IMR-90 (cell line): ENCODE results near the gene KIDINS220. TPM values are rescaled to one million over a fixed set of nuclear protein-coding genes. Genes with fewer than 3 reads are reported as not detected.

Experiments used
- ATAC-seq: fragments of 200-7000 bp; cut with Tn5 transposase; 2 replicates; pipeline ENCODE4 v1.9.1; 2020; ENCODE audit warnings: low read depth, mild to moderate bottlenecking, moderate library complexity
- BruUV-seq: library from RNA; stranded (reverse); fragments of 400-500 nt; replicated peaks from 2 replicates; lab custom pipeline; 2021; lab: Mats Ljungman, UMichigan
- CTCF ChIA-PET: fragments of 300-600 bp; formaldehyde crosslinking; extraction: SDS; loops from one replicate; lab custom pipeline; 2021; ENCODE audit warnings: antibody characterized with exemption; lab: Yijun Ruan, JAX
- POLR2A ChIA-PET: fragments of 300-600 bp; sonication (Branson Sonifier 250); formaldehyde crosslinking; loops from one replicate; lab custom pipeline; 2022; ENCODE audit warnings: antibody characterized with exemption; ENCODE audit not compliant: unreplicated experiment; lab: Charles Lee
- DNase-seq: peaks from one replicate; pipeline ENCODE4 v3.0.0; 2013
- H2AFZ ChIP-seq: replicated peaks from 2 replicates; pipeline ENCODE3; 2013; ENCODE audit warnings: low read length, mild to moderate bottlenecking; ENCODE audit not compliant: poor library complexity
- H2AK5ac ChIP-seq: 2 replicates; pipeline ENCODE4 v1.6.1; 2013; ENCODE audit warnings: low read depth, low read length, inconsistent platforms
- H2AK9ac ChIP-seq: replicated peaks from 2 replicates; pipeline ENCODE3; 2013; ENCODE audit warnings: mild to moderate bottlenecking, low read depth, low read length, moderate library complexity; ENCODE audit not compliant: poor library complexity
- H2BK120ac ChIP-seq: 2 replicates; pipeline ENCODE4 v1.6.1; 2013; ENCODE audit warnings: low read depth, low read length, inconsistent platforms
- H2BK15ac ChIP-seq: 3 replicates; pipeline ENCODE4 v1.6.1; 2013; ENCODE audit warnings: low read depth, low read length, inconsistent platforms
- H2BK20ac ChIP-seq: 2 replicates; pipeline ENCODE4 v1.6.1; 2013; ENCODE audit warnings: low read depth, mild to moderate bottlenecking, inconsistent platforms, low read length, moderate library complexity
- H2BK5ac ChIP-seq: 2 replicates; pipeline ENCODE4 v1.6.1; 2013; ENCODE audit warnings: mild to moderate bottlenecking, low read depth, low read length, inconsistent platforms; ENCODE audit not compliant: poor library complexity, severe bottlenecking
- H3K14ac ChIP-seq: replicated peaks from 2 replicates; pipeline ENCODE4 v1.6.1; 2013; ENCODE audit warnings: low read depth, low read length, inconsistent platforms
- H3K18ac ChIP-seq: 2 replicates; pipeline ENCODE4 v1.6.1; 2013; ENCODE audit warnings: low read depth, low read length, control low read depth
- H3K23ac ChIP-seq: 2 replicates; pipeline ENCODE4 v1.6.1; 2013; ENCODE audit warnings: low read depth, low read length, inconsistent platforms
- H3K27ac ChIP-seq: 2 replicates; pipeline ENCODE4 v1.5.1; 2013; ENCODE audit warnings: mild to moderate bottlenecking, control low read depth, low read length; ENCODE audit not compliant: insufficient read depth
- H3K27me3 ChIP-seq: 2 replicates; pipeline ENCODE4 v1.6.1; 2013; ENCODE audit warnings: low read length; ENCODE audit not compliant: control insufficient read depth, insufficient read depth
- H3K36me3 ChIP-seq: 2 replicates; pipeline ENCODE4 v1.6.1; 2013; ENCODE audit warnings: low read length, mixed read lengths; ENCODE audit not compliant: control insufficient read depth, insufficient read depth
- H3K4ac ChIP-seq: 2 replicates; pipeline ENCODE4 v1.6.1; 2013; ENCODE audit warnings: low read depth, low read length, inconsistent platforms
- H3K4me1 ChIP-seq: 2 replicates; pipeline ENCODE4 v1.6.1; 2013; ENCODE audit warnings: low read length, mixed read lengths; ENCODE audit not compliant: control insufficient read depth, insufficient read depth
- H3K4me2 ChIP-seq: 2 replicates; pipeline ENCODE4 v1.6.1; 2013; ENCODE audit warnings: low read depth, mild to moderate bottlenecking, control low read depth, low read length, moderate library complexity
- H3K4me3 ChIP-seq: 2 replicates; pipeline ENCODE4 v1.5.1; 2013; ENCODE audit warnings: low read depth, mild to moderate bottlenecking, control low read depth, low read length, moderate library complexity; ENCODE audit not compliant: insufficient read depth
- H3K56ac ChIP-seq: 2 replicates; pipeline ENCODE4 v1.6.1; 2013; ENCODE audit warnings: low read length, inconsistent platforms; ENCODE audit not compliant: insufficient read depth; ENCODE audit errors: extremely low read depth
- H3K79me1 ChIP-seq, 2 experiments: 2 replicates each; pipeline ENCODE4 v1.6.1; 2013; ENCODE audit warnings: low read length in 2 of 2, inconsistent platforms in 1 of 2, low read depth in 1 of 2
- H3K9ac ChIP-seq: 2 replicates; pipeline ENCODE4 v1.6.1; 2013; ENCODE audit warnings: low read depth, low read length, control low read depth
- H3K9me1 ChIP-seq: 2 replicates; pipeline ENCODE4 v1.6.1; 2013; ENCODE audit warnings: low read length, inconsistent platforms; ENCODE audit not compliant: insufficient read depth
- H3K9me3 ChIP-seq: 2 replicates; pipeline ENCODE4 v1.6.1; 2013; ENCODE audit warnings: low read length; ENCODE audit not compliant: control insufficient read depth, insufficient read depth
- H4K20me1 ChIP-seq: 2 replicates; pipeline ENCODE4 v1.6.1; 2013; ENCODE audit warnings: low read length, inconsistent platforms; ENCODE audit not compliant: insufficient read depth
- H4K5ac ChIP-seq: 2 replicates; pipeline ENCODE4 v1.6.1; 2013; ENCODE audit warnings: mild to moderate bottlenecking, low read depth, low read length, control low read depth
- H4K8ac ChIP-seq, 2 experiments: 2 replicates each; pipeline ENCODE4 v1.6.1; 2013; ENCODE audit warnings: low read depth in 2 of 2, low read length in 2 of 2, control low read depth in 1 of 2, inconsistent platforms in 1 of 2
- H4K91ac ChIP-seq: 2 replicates; pipeline ENCODE4 v1.6.1; 2013; ENCODE audit warnings: low read depth, low read length, inconsistent platforms; ENCODE audit not compliant: insufficient read depth
- BHLHE40 ChIP-seq: fragments of 150-350 bp; IDR thresholded peaks from 2 replicates; pipeline ENCODE4 v1.6.1; 2016; ENCODE audit warnings: mild to moderate bottlenecking, low read depth, low read length
- CEBPB ChIP-seq: IDR thresholded peaks from 2 replicates; pipeline ENCODE4 v1.6.1; 2012; ENCODE audit warnings: low read depth, low read length, improper control_type of control experiment
- CHD1 ChIP-seq: IDR thresholded peaks from 2 replicates; pipeline ENCODE4 v1.6.1; 2012; ENCODE audit warnings: low read depth, low read length, improper control_type of control experiment
- CTCF ChIP-seq: conservative IDR thresholded peaks from 2 replicates; pipeline ENCODE4 v1.5.1; 2012; ENCODE audit warnings: mild to moderate bottlenecking, low read depth, low read length, improper control_type of control experiment
- ELK1 ChIP-seq: fragments of 150-350 bp; IDR thresholded peaks from 2 replicates; pipeline ENCODE4 v1.6.1; 2016; ENCODE audit warnings: low read depth, mild to moderate bottlenecking, low read length, moderate library complexity, borderline replicate concordance
- FOS ChIP-seq: fragments of 150-350 bp; IDR thresholded peaks from 2 replicates; pipeline ENCODE4 v1.6.1; 2016; ENCODE audit warnings: low read depth, low read length
- MAFK ChIP-seq: IDR thresholded peaks from 2 replicates; pipeline ENCODE4 v1.6.1; 2012; ENCODE audit warnings: low read depth, low read length, improper control_type of control experiment
- MAZ ChIP-seq: IDR thresholded peaks from 2 replicates; pipeline ENCODE4 v1.6.1; 2012; ENCODE audit warnings: low read depth, mild to moderate bottlenecking, low read length, improper control_type of control experiment, moderate library complexity, borderline replicate concordance
- MXI1 ChIP-seq: IDR thresholded peaks from 2 replicates; pipeline ENCODE4 v1.6.1; 2012; ENCODE audit warnings: low read depth, mild to moderate bottlenecking, low read length, moderate library complexity, borderline replicate concordance
- NFE2L2 ChIP-seq: fragments of 150-350 bp; IDR thresholded peaks from 2 replicates; pipeline ENCODE4 v1.6.1; 2016; ENCODE audit warnings: low read depth, mild to moderate bottlenecking, low read length
- POLR2A ChIP-seq: IDR thresholded peaks from 2 replicates; pipeline ENCODE4 v1.6.1; 2012; ENCODE audit warnings: mild to moderate bottlenecking, low read depth, low read length
- RAD21 ChIP-seq: IDR thresholded peaks from 2 replicates; pipeline ENCODE4 v1.6.1; 2012; ENCODE audit warnings: low read length, improper control_type of control experiment
- RCOR1 ChIP-seq: IDR thresholded peaks from 2 replicates; pipeline ENCODE4 v1.6.1; 2012; ENCODE audit warnings: mild to moderate bottlenecking, low read length, improper control_type of control experiment; ENCODE audit not compliant: insufficient replicate concordance
- RFX5 ChIP-seq: IDR thresholded peaks from 2 replicates; pipeline ENCODE4 v1.8.0; 2012; ENCODE audit warnings: low read depth, mild to moderate bottlenecking, low read length, moderate library complexity
- SMC3 ChIP-seq: fragments of 150-350 bp; IDR thresholded peaks from 2 replicates; pipeline ENCODE4 v1.6.1; 2016; ENCODE audit warnings: low read depth, mild to moderate bottlenecking, antibody characterized with exemption, low read length, moderate library complexity
- USF2 ChIP-seq: fragments of 150-350 bp; IDR thresholded peaks from 2 replicates; pipeline ENCODE4 v1.6.1; 2017; ENCODE audit warnings: mild to moderate bottlenecking, antibody characterized with exemption, low read length, low read depth
- WGBS, 2 experiments: methylation state at CpG; one replicate each; pipeline versions ENCODE4 v1.1.5 to v1.1.7; 2013; ENCODE audit warnings: missing lambda C conversion rate in 2 of 2; ENCODE audit not compliant: insufficient read length in 1 of 2; ENCODE audit errors: extremely low coverage in 2 of 2; 5-methylcytosine and 5-hydroxymethylcytosine counted together
- dilution Hi-C: fragments of 300-500 bp; cut with HindIII; formaldehyde crosslinking; loops from one replicate; pipeline ENCODE4 v1.14.3; 2018; ENCODE audit warnings: low sequenced_read_pairs; ENCODE audit not compliant: unreplicated experiment
- in situ Hi-C: fragments of 300-500 bp; cut with MboI; formaldehyde crosslinking; loops from 3 replicates; pipeline ENCODE4 v1.14.3; 2019; ENCODE audit warnings: low sequenced_read_pairs, inconsistent platforms, mixed read lengths
- intact Hi-C: fragments of 100-400 bp; cut with micrococcal nuclease; formaldehyde crosslinking; loops from 2 replicates; pipeline ENCODE4 v1.10.0; 2022
- polyA plus RNA-seq, 3 experiments: library from polyadenylated mRNA; depleted of rRNA; stranded (reverse); fragments of >200 nt; gene quantifications; 2 replicates each; pipeline ENCODE4 v1.2.3, GENCODE V29; 2012; ENCODE audit warnings: low replicate concordance in 1 of 3
- total RNA-seq: library from RNA; depleted of rRNA; stranded (reverse); fragments of >200 nt; gene quantifications from 2 replicates; pipeline ENCODE4 v1.2.3, GENCODE V29; 2012

KIDINS220 gene
- total and polyA plus RNA-seq, 2 of the 4 experiments (the other 2 are of a cell fraction): 23.1 to 63.4 TPM

GRCh38 chr2:8800821-8801220, 36.6 kb downstream of the KIDINS220 start:
- Histone ChIP-seq H3K23ac (no peak overlapping the region), H2AFZ (no peak overlapping the region), H3K18ac (no peak overlapping the region), H2BK120ac (no peak overlapping the region), H3K9me3 (no peaks in the 10 kb centered on the region), H2AK9ac (no peak overlapping the region), H3K4me3 (no peak overlapping the region), H3K27me3 (no peaks in the 10 kb centered on the region), H3K36me3 (peaks cover 28% of the 10 kb centered on the region), H2BK20ac (no peak overlapping the region), H3K56ac (no peak overlapping the region), H3K4me2 (no peak overlapping the region), H3K27ac (no peak overlapping the region), H3K9ac (no peak overlapping the region), H4K91ac (no peak overlapping the region), H3K79me1 (peaks cover 13 to 36% of the 10 kb centered on the region in 2 experiments), H4K5ac (no peak overlapping the region), H2BK15ac (no peak overlapping the region), H4K8ac (no peak overlapping the region), H3K4ac (no peak overlapping the region), H2AK5ac (no peak overlapping the region), H3K4me1 (peaks cover 5% of the 10 kb centered on the region), H3K9me1 (peaks cover 13% of the 10 kb centered on the region), H4K20me1 (no peaks in the 10 kb centered on the region), H3K14ac (no peak overlapping the region), H2BK5ac (no peak overlapping the region)
- in situ Hi-C loops (no loop called here), intact Hi-C loops (no loop called here), dilution Hi-C loops (no loop called here)
- WGBS, 2 experiments: no CpG with 5 or more reads among the region's 4 CpGs
- TF ChIP-seq SMC3 (no peak), CTCF (no peak), MAZ (no peak), CEBPB (no peak), ELK1 (no peak), NFE2L2 (no peak), RAD21 (no peak), BHLHE40 (no peak), MXI1 (no peak), FOS (no peak), USF2 (no peak), MAFK (no peak), POLR2A (no peak), RFX5 (no peak), RCOR1 (no peak), CHD1 (no peak)
- DNase-seq (peak; percentile 23), ATAC-seq (no peak)
- BruUV-seq: no TSS peak
- CTCF ChIA-PET: no interaction called here
- POLR2A ChIA-PET: no interaction called here
